Measurements from ENCODE around the gene PROKR2. TPM values are rescaled to one million over a fixed set of nuclear protein-coding genes. Genes with fewer than 3 reads are reported as not detected.

The PROKR2 gene
- polyA plus RNA-seq, 3 donors from 2014 or later: not detected

DNA sequence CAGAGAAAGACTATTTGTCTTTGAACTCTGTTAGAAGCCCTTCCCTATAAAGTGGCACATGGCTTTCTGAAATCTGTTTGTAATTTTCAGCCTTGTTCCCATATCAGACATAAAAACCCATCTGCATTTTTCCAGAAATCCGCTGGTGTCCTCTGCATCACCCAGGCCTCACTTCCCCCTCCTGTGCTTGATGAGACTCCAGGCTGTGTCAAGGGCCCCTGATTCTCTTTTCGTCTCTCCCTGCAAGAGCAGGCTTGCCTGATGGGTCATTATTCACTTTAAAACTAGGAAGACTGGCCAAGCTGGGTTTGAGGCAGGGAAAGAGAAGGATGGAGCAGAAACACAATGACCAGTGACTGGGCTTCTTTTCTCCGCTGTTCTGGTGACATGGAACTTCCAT lies 10.6 kb upstream of the PROKR2 start:
- no peak for DNase-seq
- no peak overlapping the region for H3K27ac Mint-ChIP-seq

DNA sequence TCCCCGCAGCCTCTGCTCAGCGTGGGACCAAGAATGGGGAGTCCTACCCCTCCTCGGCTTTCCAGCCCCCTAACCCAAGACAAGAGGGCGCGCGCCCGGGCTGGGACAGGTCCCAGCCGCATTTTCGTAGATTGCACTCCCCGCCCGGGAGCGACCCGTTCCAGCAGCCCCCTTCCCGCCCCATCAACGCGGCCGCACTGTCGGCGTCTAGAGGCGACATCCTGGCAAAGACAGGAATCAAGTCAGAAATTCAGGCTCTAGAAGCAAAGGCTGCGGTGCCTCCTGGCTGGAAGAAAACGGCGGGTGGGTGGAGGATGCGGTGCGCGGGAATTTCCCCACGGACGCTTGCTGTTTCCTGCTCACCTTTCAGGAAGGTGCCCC lies 957 bp downstream of the PROKR2 start:
- Mint-ChIP-seq H3K27ac (no peak overlapping the region), H3K27me3 (ENCODE audit: low read depth in 3 of 3) (peaks cover 7 to 22% (median 8%) of the 10 kb centered on the region in 3 donors), H3K4me1 (peaks cover 0 to 2% of the 10 kb centered on the region in 2 donors), H3K4me3 (peak overlapping the region in 1 of 5 donors; percentile 24), H3K36me3 (no peaks in the 10 kb centered on the region), H3K9me3 (peaks cover 0 to under 1% (median 0%) of the 10 kb centered on the region in 6 donors)
- DNase-seq: no peak

More for the DNA sequence above, 10.6 kb upstream of the PROKR2 start:
- Mint-ChIP-seq H3K36me3 (no peaks in the 10 kb centered on the region), H3K9me3 (no peaks in the 10 kb centered on the region), H3K27me3 (ENCODE audit: low read depth in 3 of 3) (peaks cover 2 to 7% (median 4%) of the 10 kb centered on the region in 3 donors), H3K4me1 (no peaks in the 10 kb centered on the region), H3K4me3 (no peak overlapping the region)

DNA sequence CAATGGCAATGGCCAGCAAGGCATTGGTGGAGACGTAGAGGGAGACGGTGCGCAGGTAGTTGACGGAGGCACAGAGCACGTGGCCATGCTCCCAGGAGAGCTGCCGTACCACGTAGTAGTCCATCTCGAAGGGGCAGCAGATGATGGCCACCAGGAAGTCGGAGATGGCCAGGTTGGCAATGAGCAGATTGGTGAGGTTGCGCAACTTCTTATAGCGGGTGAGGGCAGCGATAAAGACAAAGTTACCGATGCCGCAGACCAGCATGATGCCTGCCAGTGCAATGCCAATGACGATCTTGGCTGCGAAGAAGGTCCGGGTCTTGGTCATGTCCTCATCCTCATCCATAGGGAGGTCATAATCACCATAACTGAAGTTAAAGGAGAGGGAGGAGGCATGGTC lies 2.8 kb downstream of the PROKR2 start:
- DNase-seq: no peak
- no peak overlapping the region for H3K27ac Mint-ChIP-seq
- peaks cover 0 to 12% (median 0%) of the 10 kb centered on the region in 3 donors for H3K36me3 Mint-ChIP-seq
- H3K4me3 Mint-ChIP-seq: no peak overlapping the region
- peaks cover 0 to 2% of the 10 kb centered on the region in 2 donors for H3K4me1 Mint-ChIP-seq
- peaks cover 7 to 21% (median 10%) of the 10 kb centered on the region in 3 donors for H3K27me3 Mint-ChIP-seq (ENCODE audit: low read depth in 3 of 3)
- H3K9me3 Mint-ChIP-seq: peaks cover 8 to 20% (median 14%) of the 10 kb centered on the region in 6 donors

DNA sequence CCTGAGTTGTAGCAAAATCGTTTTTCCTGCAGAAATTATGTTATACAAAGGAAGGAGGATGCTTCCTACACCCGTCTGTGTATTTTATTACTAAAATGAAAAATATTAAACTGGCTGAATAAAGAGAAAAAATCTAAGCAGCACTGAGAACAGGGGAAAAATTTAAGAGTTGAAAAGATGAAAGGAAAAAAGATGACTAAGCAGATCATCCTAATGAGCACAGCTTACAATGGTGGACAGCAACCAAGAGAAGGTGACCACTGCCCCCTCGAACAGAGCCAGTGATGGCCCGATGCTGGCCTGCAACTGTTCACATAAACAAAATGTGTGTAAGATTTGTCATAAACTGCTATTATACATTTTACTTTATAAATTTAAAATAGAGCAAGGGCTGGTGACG lies 4.2 kb downstream of the PROKR2 start:
- peaks cover 2 to 15% (median 9%) of the 10 kb centered on the region in 3 donors for H3K27me3 Mint-ChIP-seq (ENCODE audit: low read depth in 3 of 3)
- H3K27ac Mint-ChIP-seq: no peak overlapping the region
- H3K36me3 Mint-ChIP-seq: peaks cover 0 to 12% (median 0%) of the 10 kb centered on the region in 3 donors
- DNase-seq: no peak
- H3K9me3 Mint-ChIP-seq: peaks cover 20 to 34% (median 27%) of the 10 kb centered on the region in 6 donors
- no peak overlapping the region for H3K4me3 Mint-ChIP-seq
- peaks cover 0 to 2% of the 10 kb centered on the region in 2 donors for H3K4me1 Mint-ChIP-seq

DNA sequence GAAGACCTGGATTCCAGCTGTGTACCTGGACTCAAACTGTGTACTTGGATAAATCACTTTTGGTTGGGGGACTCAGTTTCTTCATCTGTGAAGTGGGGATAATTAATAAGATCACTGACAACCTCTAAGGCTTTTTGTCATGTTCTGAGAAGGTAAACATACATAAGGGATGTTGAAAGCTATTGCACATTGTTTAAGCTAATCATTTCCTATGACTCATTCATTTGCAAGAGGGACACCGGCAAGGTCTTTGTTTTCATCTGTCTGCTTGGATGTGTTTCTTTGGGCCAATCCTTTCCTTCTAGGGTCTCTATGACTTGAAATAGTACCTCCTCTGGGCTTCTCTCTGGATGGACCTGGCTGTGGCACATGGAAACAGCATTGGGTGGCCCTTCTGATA lies 6.8 kb downstream of the PROKR2 start:
- Mint-ChIP-seq H3K4me3 (no peak overlapping the region), H3K9me3 (peaks cover 28 to 56% (median 39%) of the 10 kb centered on the region in 6 donors), H3K27me3 (ENCODE audit: low read depth in 3 of 3) (peaks cover 2 to 14% (median 6%) of the 10 kb centered on the region in 3 donors)

DNA sequence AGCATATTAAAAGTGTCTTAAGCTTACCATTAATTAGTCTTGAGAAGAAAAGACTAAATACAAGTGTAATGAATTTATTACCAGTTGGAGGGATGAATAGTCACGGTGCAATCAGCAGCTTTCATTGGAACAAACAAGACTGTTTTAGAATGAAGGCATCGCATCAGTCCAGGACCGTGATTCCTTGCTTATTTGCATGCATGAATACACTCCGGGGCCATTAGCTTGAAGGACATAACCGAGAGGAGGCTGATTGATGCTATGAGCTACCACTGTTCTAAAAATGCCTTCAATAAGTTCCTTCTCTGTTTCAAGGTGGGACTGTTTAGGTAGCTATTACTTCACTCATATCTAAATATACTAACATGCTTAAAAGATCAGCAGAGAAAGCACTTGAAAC lies 17.9 kb downstream of the PROKR2 start:
- peaks cover 7 to 8% (median 7%) of the 10 kb centered on the region in 3 donors for H3K27me3 Mint-ChIP-seq (ENCODE audit: low read depth in 3 of 3)
- no peaks in the 10 kb centered on the region for H3K36me3 Mint-ChIP-seq
- H3K27ac Mint-ChIP-seq: no peak overlapping the region
- H3K4me1 Mint-ChIP-seq: peaks cover 0 to 2% of the 10 kb centered on the region in 2 donors
- no peaks in the 10 kb centered on the region for H3K9me3 Mint-ChIP-seq
- no peak for DNase-seq
- no peak overlapping the region for H3K4me3 Mint-ChIP-seq

More for the DNA sequence above, 6.8 kb downstream of the PROKR2 start:
- Mint-ChIP-seq H3K27ac (no peak overlapping the region), H3K36me3 (peaks cover 0 to 22% (median 4%) of the 10 kb centered on the region in 3 donors), H3K4me1 (no peaks in the 10 kb centered on the region)
- DNase-seq: no peak

DNA sequence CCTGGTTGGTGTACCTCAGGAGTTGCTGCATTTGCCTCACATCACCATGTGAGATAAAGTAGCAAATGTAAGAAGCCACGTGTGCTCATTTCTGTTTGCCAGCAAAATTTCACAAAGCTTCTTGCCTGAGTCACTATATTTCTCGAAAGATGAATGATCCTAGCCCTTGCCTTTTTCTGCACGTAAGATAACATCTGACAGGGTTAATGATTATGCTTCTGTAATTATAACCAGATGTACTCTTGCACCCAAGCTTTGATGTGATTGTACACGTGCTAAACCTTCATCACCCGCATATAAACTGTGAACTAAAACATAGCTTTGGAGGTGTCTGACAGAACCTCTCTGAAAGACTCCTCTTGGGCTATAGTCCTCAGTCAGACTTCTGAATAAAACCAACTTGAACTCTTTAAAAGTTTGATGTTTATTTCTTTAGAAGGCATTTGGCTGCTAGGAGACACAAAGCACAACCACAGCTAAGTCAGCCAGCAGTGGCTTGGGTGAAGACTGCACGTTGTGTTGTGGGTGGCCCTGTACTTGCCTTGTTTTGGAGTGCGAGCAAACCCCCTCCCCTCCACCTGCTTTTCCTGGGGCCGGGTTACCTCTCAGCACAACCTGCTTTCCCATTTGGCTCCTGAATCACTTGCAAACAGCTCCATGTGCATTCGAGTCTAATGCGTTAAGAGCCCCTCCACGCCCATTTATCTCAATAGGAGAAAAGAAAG lies 19.3 kb downstream of the PROKR2 start:
- Mint-ChIP-seq H3K27me3 (ENCODE audit: low read depth in 3 of 3) (peaks cover 6 to 9% (median 7%) of the 10 kb centered on the region in 3 donors), H3K9me3 (no peaks in the 10 kb centered on the region), H3K27ac (no peak overlapping the region), H3K4me1 (peaks cover 0 to 2% of the 10 kb centered on the region in 2 donors), H3K4me3 (no peak overlapping the region), H3K36me3 (no peaks in the 10 kb centered on the region)
- no peak for DNase-seq

DNA sequence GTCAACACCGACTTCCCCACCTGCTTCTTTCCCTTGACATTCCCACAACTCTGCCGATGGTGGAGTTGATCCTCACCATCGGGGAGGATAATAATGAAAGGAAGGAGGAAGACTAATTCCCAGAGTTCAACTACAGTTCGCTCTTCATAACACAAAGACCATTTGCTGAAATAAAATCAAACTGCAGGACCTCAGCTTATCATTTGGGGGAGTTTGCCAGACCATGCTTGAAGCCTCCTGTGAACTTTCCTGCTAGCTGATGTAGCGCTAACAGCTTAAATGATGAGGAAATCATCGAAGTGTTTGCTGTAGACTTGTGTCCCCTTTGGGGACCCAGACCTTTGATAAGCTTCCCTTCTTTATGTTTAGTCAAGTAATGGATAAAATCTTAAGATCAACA lies 26.2 kb downstream of the PROKR2 start:
- DNase-seq: no peak
- no peaks in the 10 kb centered on the region for H3K36me3 Mint-ChIP-seq
- no peak overlapping the region for H3K4me3 Mint-ChIP-seq
- no peak overlapping the region for H3K27ac Mint-ChIP-seq
- no peaks in the 10 kb centered on the region for H3K9me3 Mint-ChIP-seq
- no peaks in the 10 kb centered on the region for H3K4me1 Mint-ChIP-seq
- peaks cover 2 to 13% (median 2%) of the 10 kb centered on the region in 3 donors for H3K27me3 Mint-ChIP-seq (ENCODE audit: low read depth in 3 of 3)

DNA sequence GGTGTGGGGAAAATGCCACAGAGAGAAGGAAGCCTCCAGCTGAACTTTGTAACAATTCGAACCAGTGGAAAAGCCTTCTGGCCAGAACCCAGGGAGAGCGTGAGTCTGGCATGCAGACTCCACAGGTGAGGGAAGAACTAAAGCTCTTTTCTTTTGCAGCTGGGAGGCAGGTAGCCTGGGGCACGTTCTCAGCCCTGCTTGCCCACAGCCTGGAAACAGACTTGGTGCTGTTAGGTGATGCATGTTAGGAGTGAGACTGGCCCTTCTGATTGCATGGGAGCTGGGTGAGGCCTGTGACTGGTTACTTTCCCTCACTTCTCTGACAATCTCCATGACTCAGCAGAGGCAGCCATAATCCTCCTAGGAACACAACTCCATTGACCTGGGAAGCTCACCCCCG lies 34.2 kb downstream of the PROKR2 start:
- Mint-ChIP-seq H3K9me3 (peaks cover 0 to 2% (median 0%) of the 10 kb centered on the region in 6 donors), H3K4me3 (no peak overlapping the region), H3K27ac (no peak overlapping the region), H3K36me3 (peaks cover 0 to 7% (median 0%) of the 10 kb centered on the region in 3 donors), H3K4me1 (no peaks in the 10 kb centered on the region), H3K27me3 (ENCODE audit: low read depth in 3 of 3) (peaks cover 3 to 17% (median 4%) of the 10 kb centered on the region in 3 donors)
- no peak for DNase-seq

DNA sequence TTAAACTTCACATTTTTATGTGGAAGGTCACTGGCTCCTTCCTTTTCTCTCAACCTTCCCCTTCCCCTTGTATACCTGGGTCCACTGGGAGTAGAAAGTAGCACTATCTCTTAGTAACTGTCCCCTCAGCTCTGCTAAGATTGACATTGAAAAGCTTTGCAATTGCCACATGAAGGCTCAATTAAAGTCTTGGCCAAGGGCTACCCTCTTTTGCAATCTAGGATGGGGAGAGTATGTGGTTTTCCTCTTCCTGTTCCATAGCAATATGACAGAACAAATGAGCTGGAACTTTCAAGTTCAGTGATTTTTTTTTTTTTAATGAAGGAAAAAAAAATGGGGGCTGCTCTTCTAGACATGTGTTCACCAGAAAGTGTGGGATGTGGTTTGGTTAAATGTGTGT lies 37.1 kb downstream of the PROKR2 start:
- DNase-seq: no peak
- H3K4me1 Mint-ChIP-seq: no peaks in the 10 kb centered on the region
- H3K4me3 Mint-ChIP-seq: no peak overlapping the region
- peaks cover 0 to 2% (median 0%) of the 10 kb centered on the region in 6 donors for H3K9me3 Mint-ChIP-seq
- H3K36me3 Mint-ChIP-seq: peaks cover 0 to 7% (median 0%) of the 10 kb centered on the region in 3 donors
- peaks cover 5 to 13% (median 6%) of the 10 kb centered on the region in 3 donors for H3K27me3 Mint-ChIP-seq (ENCODE audit: low read depth in 3 of 3)
- H3K27ac Mint-ChIP-seq: no peak overlapping the region

DNA sequence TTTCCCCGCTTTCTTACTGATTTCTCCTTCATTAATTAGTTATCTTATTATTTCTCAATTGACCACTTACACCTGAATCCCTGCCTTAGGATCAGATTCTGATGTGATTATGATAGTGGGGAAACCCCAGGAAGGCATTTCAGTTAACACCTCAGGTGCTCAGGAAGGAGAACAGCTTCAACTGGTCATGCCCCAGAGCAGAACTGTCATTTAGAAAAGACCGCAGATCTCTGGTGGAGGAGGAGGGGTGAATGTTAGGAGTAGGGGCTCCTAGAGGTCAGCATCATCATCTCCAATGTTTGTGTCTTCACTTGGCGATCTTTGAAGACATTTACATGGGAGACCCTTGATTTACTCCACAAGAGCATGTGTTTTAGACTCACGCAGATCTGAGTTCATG lies 44.5 kb downstream of the PROKR2 start:
- H3K4me1 Mint-ChIP-seq: peaks cover 15 to 22% of the 10 kb centered on the region in 2 donors
- DNase-seq: no peak
- no peaks in the 10 kb centered on the region for H3K9me3 Mint-ChIP-seq
- H3K4me3 Mint-ChIP-seq: no peak overlapping the region
- H3K27ac Mint-ChIP-seq: no peak overlapping the region
- H3K36me3 Mint-ChIP-seq: peaks cover 0 to 3% (median 0%) of the 10 kb centered on the region in 3 donors
- peaks cover 1 to 9% (median 5%) of the 10 kb centered on the region in 3 donors for H3K27me3 Mint-ChIP-seq (ENCODE audit: low read depth in 3 of 3)

DNA sequence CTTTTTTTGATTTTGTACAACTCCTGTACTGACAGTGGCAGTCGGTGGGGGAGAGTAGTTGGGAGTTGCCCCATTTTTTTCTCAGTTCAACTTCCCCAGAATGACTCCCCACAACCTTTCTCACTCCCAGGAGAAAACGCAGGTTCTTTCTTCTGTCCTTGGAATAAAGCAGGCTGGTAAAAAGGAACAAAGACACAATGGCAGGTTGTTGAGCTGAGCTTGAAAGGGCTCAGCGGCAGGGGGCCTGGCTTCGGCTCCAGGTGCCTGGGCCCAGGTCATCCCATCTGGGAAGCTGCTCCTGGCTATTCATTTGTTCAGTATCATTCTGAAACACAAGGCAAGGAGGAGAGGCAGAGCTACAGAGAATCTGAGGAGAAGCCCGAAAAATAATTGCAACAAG lies 46.2 kb downstream of the PROKR2 start:
- no peaks in the 10 kb centered on the region for H3K9me3 Mint-ChIP-seq
- H3K36me3 Mint-ChIP-seq: peaks cover 0 to 3% (median 0%) of the 10 kb centered on the region in 3 donors
- peaks cover 31 to 38% of the 10 kb centered on the region in 2 donors for H3K4me1 Mint-ChIP-seq
- no peak for DNase-seq
- H3K4me3 Mint-ChIP-seq: no peak overlapping the region
- peaks cover 1 to 9% (median 7%) of the 10 kb centered on the region in 3 donors for H3K27me3 Mint-ChIP-seq (ENCODE audit: low read depth in 3 of 3)
- H3K27ac Mint-ChIP-seq: peak overlapping the region in 1 of 6 donors; percentile 21

DNA sequence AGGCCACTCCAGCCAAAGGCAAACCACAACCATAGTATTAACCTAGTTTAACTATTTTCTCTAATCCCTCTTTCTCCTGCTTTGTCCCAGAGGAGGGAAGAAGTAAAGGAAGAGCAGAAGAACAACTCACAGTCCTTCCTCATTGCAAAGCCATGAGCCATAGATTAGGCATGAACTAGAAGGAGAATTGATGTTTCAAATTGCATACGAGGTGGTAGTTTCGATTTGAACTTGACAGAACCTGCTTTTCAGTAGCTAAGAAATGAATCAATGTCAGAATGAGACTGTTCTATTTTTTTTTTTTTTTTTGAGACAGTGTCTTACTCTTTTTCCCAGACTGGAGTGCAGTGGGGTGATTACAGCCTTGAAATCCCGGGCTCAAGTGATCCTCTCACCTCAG lies 48.3 kb downstream of the PROKR2 start:
- DNase-seq: no peak
- Mint-ChIP-seq H3K4me1 (peaks cover 42 to 46% of the 10 kb centered on the region in 2 donors), H3K9me3 (no peaks in the 10 kb centered on the region), H3K4me3 (peak overlapping the region in 4 of 5 donors; percentile 53 to 84 (median 59)), H3K36me3 (no peaks in the 10 kb centered on the region), H3K27me3 (ENCODE audit: low read depth in 3 of 3) (peaks cover 0 to 6% (median 3%) of the 10 kb centered on the region in 3 donors), H3K27ac (peak overlapping the region in 5 of 6 donors; percentile 16 to 87 (median 70))

DNA sequence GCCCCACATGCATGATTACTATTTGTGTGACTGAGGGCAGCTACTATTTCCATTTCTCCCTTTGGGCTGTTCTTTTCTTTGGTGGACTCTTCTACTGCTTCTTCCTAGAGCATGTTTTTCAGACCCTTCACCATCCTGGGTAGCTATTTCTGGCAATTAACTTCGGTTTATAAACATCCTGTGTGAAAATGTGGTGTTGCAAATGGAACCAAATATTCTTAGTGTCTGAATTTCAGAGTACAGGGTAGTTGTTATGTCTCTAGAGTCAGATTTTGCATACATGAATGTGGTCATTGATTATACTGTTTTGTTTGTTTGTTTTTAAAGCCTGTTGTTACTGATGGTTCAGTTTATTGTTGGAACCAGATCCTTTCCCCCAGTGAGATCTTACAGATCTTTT lies 49.7 kb downstream of the PROKR2 start:
- peak overlapping the region; percentile 67 to 84 (median 74) for H3K4me3 Mint-ChIP-seq
- peak in 2 of 3 donors; percentile 24 to 38 for DNase-seq
- H3K27me3 Mint-ChIP-seq (ENCODE audit: low read depth in 3 of 3): peaks cover 0 to 6% (median 3%) of the 10 kb centered on the region in 3 donors
- H3K36me3 Mint-ChIP-seq: no peaks in the 10 kb centered on the region
- no peaks in the 10 kb centered on the region for H3K9me3 Mint-ChIP-seq
- H3K27ac Mint-ChIP-seq: peak overlapping the region; percentile 25 to 87 (median 62)
- H3K4me1 Mint-ChIP-seq: peaks cover 43 to 48% of the 10 kb centered on the region in 2 donors
